HepG2 (cell line): ENCODE results near the gene TBX15. TPM values are rescaled to one million over a fixed set of nuclear protein-coding genes. Genes with fewer than 3 reads are reported as not detected.
A peak's percentile ranks its signal among the peaks of the same experiment; 100 is the strongest.

Experiments used
- ESRRA ChIP-seq: sonication (generic); formaldehyde crosslinking; IDR thresholded peaks from 2 replicates; pipeline ENCODE4 v1.5.1; 2020; ENCODE audit warnings: mild to moderate bottlenecking, low read depth, missing genetic modification reagents
- FOXJ3 ChIP-seq: sonication (generic); formaldehyde crosslinking; IDR thresholded peaks from 2 replicates; pipeline ENCODE4 v1.4.0; 2020; ENCODE audit warnings: missing genetic modification reagents, mild to moderate bottlenecking, borderline replicate concordance
- GATAD1 ChIP-seq: IDR thresholded peaks from 2 replicates; pipeline ENCODE4 v1.6.1; 2016; ENCODE audit warnings: missing genetic modification reagents, missing compliant biosample characterization
- HES4 ChIP-seq: sonication (generic); formaldehyde crosslinking; IDR thresholded peaks from 2 replicates; pipeline ENCODE4 v1.9.0; 2021; ENCODE audit warnings: mild to moderate bottlenecking, missing genetic modification reagents, borderline replicate concordance
- MEIS2 ChIP-seq: sonication (generic); formaldehyde crosslinking; IDR thresholded peaks from 2 replicates; pipeline ENCODE4 v1.9.0; 2021; ENCODE audit warnings: mild to moderate bottlenecking, missing genetic modification reagents
- MIXL1 ChIP-seq: IDR thresholded peaks from 2 replicates; pipeline ENCODE4 v1.6.1; 2016
- NFE2L1 ChIP-seq: sonication (generic); formaldehyde crosslinking; IDR thresholded peaks from 2 replicates; pipeline ENCODE4 v1.4.0; 2020; ENCODE audit warnings: missing genetic modification reagents, mild to moderate bottlenecking, borderline replicate concordance
- NFIB ChIP-seq: sonication (generic); formaldehyde crosslinking; IDR thresholded peaks from 2 replicates; pipeline ENCODE4 v1.9.0; 2021; ENCODE audit warnings: missing genetic modification reagents, mild to moderate bottlenecking, borderline replicate concordance
- NR2F6 ChIP-seq, 2 experiments: IDR thresholded peaks; 2 replicates each; pipeline ENCODE4 v1.6.1; 2016; ENCODE audit warnings: antibody characterized with exemption in 1 of 2, mild to moderate bottlenecking in 1 of 2
- RARG ChIP-seq: sonication (generic); formaldehyde crosslinking; IDR thresholded peaks from 2 replicates; pipeline ENCODE4 v1.4.0; 2020; ENCODE audit warnings: low read depth, mild to moderate bottlenecking, missing genetic modification reagents
- REXO4 ChIP-seq: sonication (generic); formaldehyde crosslinking; IDR thresholded peaks from 2 replicates; pipeline ENCODE4 v1.8.0; 2022; ENCODE audit warnings: missing genetic modification reagents, mild to moderate bottlenecking, borderline replicate concordance
- SRY ChIP-seq: sonication (generic); formaldehyde crosslinking; IDR thresholded peaks from 2 replicates; pipeline ENCODE4 v1.8.0; 2022; ENCODE audit warnings: mild to moderate bottlenecking, missing genetic modification reagents
- U2AF1 ChIP-seq: fragments of 200-400 bp; formaldehyde crosslinking; optimal IDR thresholded peaks from 2 replicates; pipeline ENCODE3; 2017; ENCODE audit warnings: mild to moderate bottlenecking, low read depth, low read length
- ZFAT ChIP-seq: sonication (generic); formaldehyde crosslinking; conservative IDR thresholded peaks from 2 replicates; pipeline ENCODE4 v1.8.1; 2023; ENCODE audit warnings: missing genetic modification reagents, inconsistent platforms
- ZFP1 ChIP-seq: IDR thresholded peaks from 2 replicates; pipeline ENCODE4 v1.6.1; 2016
- ZFP82 ChIP-seq: sonication (generic); formaldehyde crosslinking; IDR thresholded peaks from 2 replicates; pipeline ENCODE4 v1.5.1; 2020; ENCODE audit warnings: mild to moderate bottlenecking, missing genetic modification reagents, borderline replicate concordance
- ZNF17 ChIP-seq: sonication (generic); formaldehyde crosslinking; IDR thresholded peaks from 2 replicates; pipeline ENCODE4 v1.5.0; 2020; ENCODE audit warnings: mild to moderate bottlenecking, missing genetic modification reagents
- ZNF224 ChIP-seq: sonication (generic); formaldehyde crosslinking; IDR thresholded peaks from 2 replicates; pipeline ENCODE4 v1.5.0; 2020; ENCODE audit warnings: mild to moderate bottlenecking, missing genetic modification reagents
- ZNF563 ChIP-seq: sonication (generic); formaldehyde crosslinking; IDR thresholded peaks from 2 replicates; pipeline ENCODE4 v1.8.0; 2022; ENCODE audit warnings: mild to moderate bottlenecking, moderate library complexity, missing genetic modification reagents
- ZNF678 ChIP-seq: sonication (generic); formaldehyde crosslinking; IDR thresholded peaks from 2 replicates; pipeline ENCODE4 v1.4.0; 2020; ENCODE audit warnings: mild to moderate bottlenecking, missing genetic modification reagents
- ZNF713 ChIP-seq: sonication (generic); formaldehyde crosslinking; IDR thresholded peaks from 2 replicates; pipeline ENCODE4 v1.4.0; 2020; ENCODE audit warnings: mild to moderate bottlenecking, missing genetic modification reagents
- ZNF83 ChIP-seq: sonication (generic); formaldehyde crosslinking; IDR thresholded peaks from 2 replicates; pipeline ENCODE4 v1.4.0; 2020; ENCODE audit warnings: missing genetic modification reagents, mild to moderate bottlenecking, borderline replicate concordance
- ZNF883 ChIP-seq: sonication (generic); formaldehyde crosslinking; IDR thresholded peaks from 2 replicates; pipeline ENCODE4 v1.5.1; 2020; ENCODE audit warnings: mild to moderate bottlenecking, missing genetic modification reagents; ENCODE audit errors: not compliant biosample characterization
- ZSCAN29 ChIP-seq: sonication (generic); formaldehyde crosslinking; conservative IDR thresholded peaks from 2 replicates; pipeline ENCODE4 v1.4.0; 2020; ENCODE audit warnings: mild to moderate bottlenecking, missing genetic modification reagents
- polyA plus RNA-seq, 8 experiments: library from polyadenylated mRNA; depleted of rRNA in 3 of 8; stranded (reverse) in 7 of 8; unstranded in 1 of 8; fragments of >200 nt; fragmentation: Illumina TruSeq in 4 of 8; extraction: Trizol in 4 of 8; gene quantifications; 2 replicates each; pipeline versions ENCODE4 v1.2.1 to v1.2.3, GENCODE V29; 2011 to 2016; ENCODE audit warnings: low read depth in 4 of 8, missing spikeins in 1 of 8, mixed read lengths in 1 of 8; ENCODE audit not compliant: insufficient read depth in 1 of 8
- total RNA-seq, 5 experiments: library from RNA; depleted of rRNA; stranded (reverse); fragments of >200 nt; fragmentation: Illumina TruSeq; extraction: Trizol; gene quantifications; 2 replicates each; pipeline ENCODE4 v1.2.3, GENCODE V29; 2016; ENCODE audit warnings: low read depth in 1 of 5
- TF ChIP-seq, protein P1 (sequence below): sonication (generic); formaldehyde crosslinking; IDR thresholded peaks from 2 replicates; pipeline ENCODE4 v1.8.0; 2023; ENCODE audit warnings: mild to moderate bottlenecking, missing genetic modification reagents
- TF ChIP-seq, protein P2 (sequence below): IDR thresholded peaks from 2 replicates; pipeline ENCODE4 v1.6.1; 2016; ENCODE audit warnings: missing genetic modification reagents, missing compliant biosample characterization
- TF ChIP-seq, protein P3 (sequence below): sonication (generic); formaldehyde crosslinking; IDR thresholded peaks from 2 replicates; pipeline ENCODE4 v1.8.0; 2022; ENCODE audit warnings: missing genetic modification reagents, mild to moderate bottlenecking, borderline replicate concordance
- TF ChIP-seq, protein P4 (sequence below): sonication (generic); formaldehyde crosslinking; conservative IDR thresholded peaks from 2 replicates; pipeline ENCODE4 v1.4.0; 2020; ENCODE audit warnings: missing genetic modification reagents

Gene TBX15
- total and polyA plus RNA-seq, 2 of the 13 experiments (the other 11 are each of a cell fraction or from before 2014, with no cell fraction given): 0.42 to 1.9 TPM

- TF ChIP-seq ZFP1 (CRISPR knock-in tag): peak; percentile 93
- no peak for TF ChIP-seq REXO4 (CRISPR knock-in tag)
- TF ChIP-seq ZFP82 (CRISPR knock-in tag): no peak
- TF ChIP-seq, protein P1, sequence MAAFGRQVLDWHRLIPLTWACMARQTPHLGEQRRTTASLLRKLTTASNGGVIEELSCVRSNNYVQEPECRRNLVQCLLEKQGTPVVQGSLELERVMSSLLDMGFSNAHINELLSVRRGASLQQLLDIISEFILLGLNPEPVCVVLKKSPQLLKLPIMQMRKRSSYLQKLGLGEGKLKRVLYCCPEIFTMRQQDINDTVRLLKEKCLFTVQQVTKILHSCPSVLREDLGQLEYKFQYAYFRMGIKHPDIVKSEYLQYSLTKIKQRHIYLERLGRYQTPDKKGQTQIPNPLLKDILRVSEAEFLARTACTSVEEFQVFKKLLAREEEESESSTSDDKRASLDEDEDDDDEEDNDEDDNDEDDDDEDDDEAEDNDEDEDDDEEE (CRISPR knock-in tag): no peak
- TF ChIP-seq NFE2L1: 0 out of 2 replicates have a peak, but pooled peaks have one; percentile 43
- TF ChIP-seq ZNF563 (CRISPR knock-in tag): no peak
- TF ChIP-seq ESRRA: peak; percentile 71
- TF ChIP-seq ZNF678 (CRISPR knock-in tag): 0 out of 2 replicates have a peak, but pooled peaks have one; percentile 45
- TF ChIP-seq ZSCAN29 (CRISPR knock-in tag): 0 out of 2 replicates have a peak, but pooled peaks have one; percentile 53
- TF ChIP-seq ZNF17: no peak
- 0 out of 2 replicates have a peak, but pooled peaks have one; percentile 40 for TF ChIP-seq MEIS2
- TF ChIP-seq, protein P2, sequence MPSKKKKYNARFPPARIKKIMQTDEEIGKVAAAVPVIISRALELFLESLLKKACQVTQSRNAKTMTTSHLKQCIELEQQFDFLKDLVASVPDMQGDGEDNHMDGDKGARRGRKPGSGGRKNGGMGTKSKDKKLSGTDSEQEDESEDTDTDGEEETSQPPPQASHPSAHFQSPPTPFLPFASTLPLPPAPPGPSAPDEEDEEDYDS (CRISPR knock-in tag): peak; percentile 69
- TF ChIP-seq GATAD1 (CRISPR knock-in tag): peak; percentile 70
- TF ChIP-seq ZNF83 (CRISPR knock-in tag): no peak
- peak; percentile 94 for TF ChIP-seq MIXL1 (CRISPR knock-in tag)
- TF ChIP-seq SRY: no peak
- no peak for TF ChIP-seq ZNF883
- no peak for TF ChIP-seq HES4 (CRISPR knock-in tag)
- TF ChIP-seq, protein P3, sequence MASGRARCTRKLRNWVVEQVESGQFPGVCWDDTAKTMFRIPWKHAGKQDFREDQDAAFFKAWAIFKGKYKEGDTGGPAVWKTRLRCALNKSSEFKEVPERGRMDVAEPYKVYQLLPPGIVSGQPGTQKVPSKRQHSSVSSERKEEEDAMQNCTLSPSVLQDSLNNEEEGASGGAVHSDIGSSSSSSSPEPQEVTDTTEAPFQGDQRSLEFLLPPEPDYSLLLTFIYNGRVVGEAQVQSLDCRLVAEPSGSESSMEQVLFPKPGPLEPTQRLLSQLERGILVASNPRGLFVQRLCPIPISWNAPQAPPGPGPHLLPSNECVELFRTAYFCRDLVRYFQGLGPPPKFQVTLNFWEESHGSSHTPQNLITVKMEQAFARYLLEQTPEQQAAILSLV: no peak
- peak; percentile 86 for TF ChIP-seq NR2F6 (IDR thresholded peaks at IDR 0.05)
- peak; percentile 89 for TF ChIP-seq NR2F6 (CRISPR knock-in tag; IDR thresholded peaks at IDR 0.05)
- TF ChIP-seq RARG (CRISPR knock-in tag): no peak
- no peak for TF ChIP-seq U2AF1
- TF ChIP-seq ZNF713: no peak
- peak; percentile 95 for TF ChIP-seq FOXJ3 (CRISPR knock-in tag)
- TF ChIP-seq ZNF224 (CRISPR knock-in tag): no peak
- TF ChIP-seq ZFAT: no peak
- no peak for TF ChIP-seq NFIB (CRISPR knock-in tag)
- TF ChIP-seq, protein P4, sequence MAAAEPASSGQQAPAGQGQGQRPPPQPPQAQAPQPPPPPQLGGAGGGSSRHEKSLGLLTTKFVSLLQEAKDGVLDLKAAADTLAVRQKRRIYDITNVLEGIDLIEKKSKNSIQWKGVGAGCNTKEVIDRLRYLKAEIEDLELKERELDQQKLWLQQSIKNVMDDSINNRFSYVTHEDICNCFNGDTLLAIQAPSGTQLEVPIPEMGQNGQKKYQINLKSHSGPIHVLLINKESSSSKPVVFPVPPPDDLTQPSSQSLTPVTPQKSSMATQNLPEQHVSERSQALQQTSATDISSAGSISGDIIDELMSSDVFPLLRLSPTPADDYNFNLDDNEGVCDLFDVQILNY (CRISPR knock-in tag): no peak
Measured at GRCh38 chr1:118963456-118964430, 24.4 kb downstream of the TBX15 start (continued).
